Measurements from ENCODE around the gene PLPP7.

DNA sequence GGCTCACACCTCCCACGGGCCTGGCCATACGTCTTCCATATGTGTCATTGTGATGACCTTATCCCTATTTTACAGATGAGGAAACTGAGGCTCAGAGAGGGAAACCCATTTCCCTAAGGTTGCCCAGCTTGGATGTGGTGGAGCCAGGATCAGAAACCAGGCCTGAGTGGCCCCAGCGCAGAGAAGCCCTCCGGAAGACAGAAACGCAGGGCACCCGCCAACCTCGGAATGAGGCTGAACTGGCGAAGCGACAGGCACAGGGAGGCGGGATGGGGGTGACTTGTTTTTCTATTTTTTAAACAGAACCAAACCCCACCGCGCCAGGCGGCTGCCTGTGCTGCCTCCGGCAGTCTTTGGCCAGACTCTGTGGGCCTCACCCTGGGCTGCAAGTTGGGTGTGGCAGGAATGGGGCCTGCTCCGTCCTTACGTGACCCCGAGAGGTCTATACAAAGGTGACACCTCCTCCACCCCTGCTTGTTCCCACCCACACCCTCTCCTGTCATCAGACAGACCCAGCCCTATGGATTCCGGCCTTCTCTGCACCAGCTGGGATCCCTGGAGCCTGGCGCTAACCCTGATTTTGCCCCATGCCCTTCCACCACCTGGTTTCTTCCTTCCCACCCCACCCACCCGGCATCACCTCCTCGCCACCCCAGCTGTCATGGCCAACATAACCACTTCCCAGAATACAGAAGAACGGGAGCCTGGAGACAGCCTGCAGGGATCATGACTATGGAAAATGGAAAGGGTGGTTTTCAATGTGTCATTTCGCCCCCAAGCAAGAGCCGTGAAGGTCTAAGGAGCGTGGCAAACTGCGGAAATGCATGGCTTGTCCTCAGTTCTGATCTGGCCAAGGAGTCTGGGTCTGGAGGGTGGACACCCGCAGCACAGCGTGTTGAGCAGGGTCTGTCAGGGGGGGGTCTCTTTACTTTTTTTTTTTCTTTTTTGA lies 23.6 kb downstream of the PLPP7 start:
- no peak for TF ChIP-seq CTCF (IDR thresholded peaks at IDR 0.05)
- no peak for TF ChIP-seq POLR2A (IDR thresholded peaks at IDR 0.05; ENCODE audit: low read length)
- TF ChIP-seq RCOR1 (IDR thresholded peaks at IDR 0.05; ENCODE audit: low read depth, low read length), result no peak

All from A549 (cell line).